Activated CD8-positive, alpha-beta T cell treated with anti-CD3 and anti-CD28 coated beads for 36 hours (primary cell): Measurements from ENCODE around the gene PRKCE. TPM values are rescaled to one million over a fixed set of nuclear protein-coding genes. Genes with fewer than 3 reads are reported as not detected.

Experiments
- ATAC-seq: fragments of 200-7000 bp; cut with Tn5 transposase; one replicate; pipeline ENCODE4 v1.10.0; 2021; ENCODE audit warnings: mild to moderate bottlenecking, moderate library complexity
- CTCF ChIA-PET: fragments of 350-600 bp; sonication (Branson Sonifier 250); formaldehyde crosslinking; loops from one replicate; lab custom pipeline; 2021; ENCODE audit warnings: antibody characterized with exemption; lab: Charles Lee
- POLR2A ChIA-PET: fragments of 350-600 bp; sonication (Branson Sonifier 250); formaldehyde crosslinking; loops from one replicate; lab custom pipeline; 2021; ENCODE audit warnings: antibody characterized with exemption; lab: Charles Lee
- DNase-seq: peaks from one replicate; pipeline ENCODE4 v3.0.0-alpha.2; 2020
- H3K27ac Mint-ChIP-seq: one replicate; pipeline ENCODE4 v1.8.0; 2021; ENCODE audit warnings: mild to moderate bottlenecking, mixed read lengths
- H3K27me3 Mint-ChIP-seq: one replicate; pipeline ENCODE4 v1.8.0; 2021; ENCODE audit warnings: mixed read lengths
- H3K36me3 Mint-ChIP-seq: one replicate; pipeline ENCODE4 v1.8.0; 2021; ENCODE audit warnings: low read depth, mixed read lengths
- H3K4me1 Mint-ChIP-seq: one replicate; pipeline ENCODE4 v1.8.0; 2021; ENCODE audit warnings: low read depth, mixed read lengths
- H3K4me3 Mint-ChIP-seq: one replicate; pipeline ENCODE4 v1.8.0; 2021; ENCODE audit warnings: mild to moderate bottlenecking, moderate library complexity, mixed read lengths
- H3K9me3 Mint-ChIP-seq: one replicate; pipeline ENCODE4 v1.8.0; 2021; ENCODE audit warnings: mixed read lengths
- CTCF ChIP-seq: fragments of 200-600 bp; IDR thresholded peaks from one replicate; pipeline ENCODE4 v1.8.0; 2022; ENCODE audit warnings: antibody characterized with exemption, mild to moderate bottlenecking
- intact Hi-C: fragments of 100-400 bp; cut with micrococcal nuclease; formaldehyde crosslinking; loops from one replicate; pipeline ENCODE4 v1.10.0; 2022
- total RNA-seq, 2 experiments: library from RNA; stranded (reverse); gene quantifications; one replicate each; pipeline ENCODE4 v1.2.3, GENCODE V29; 2021

Gene PRKCE
- total RNA-seq, 2 experiments from 2014 or later = 11.5 to 11.9 TPM

DNA sequence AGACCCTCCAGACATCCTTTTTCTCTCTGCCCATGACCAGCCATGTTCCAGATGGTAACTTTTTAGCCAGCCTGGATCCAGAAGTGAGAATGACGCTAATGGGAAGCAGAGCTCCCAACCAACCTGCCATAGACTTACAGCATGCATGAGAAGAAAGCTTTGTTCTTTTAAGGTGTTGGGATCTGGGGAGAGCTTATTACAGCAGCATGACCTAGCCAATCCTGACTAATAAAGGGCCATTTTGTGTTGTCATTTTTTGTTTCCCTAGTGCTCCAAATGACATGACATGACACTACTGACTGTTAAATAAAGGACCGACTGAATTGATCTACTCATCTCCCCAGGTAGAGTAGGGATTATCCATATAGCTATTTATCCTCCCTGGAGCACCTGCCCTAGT is 5.2 kb upstream of the PRKCE start:
- ChIA-PET POLR2A (no interaction called here), CTCF (interaction anchor here (3.1 to 3.9 kb wide), 2 partner anchors 133 to 290 kb away, joined by 15 to 51 read pairs; no protein-coding TSS in a partner anchor)
- intact Hi-C loops = no loop called here
- ATAC-seq = no peak
- H3K36me3 Mint-ChIP-seq = no peaks in the 10 kb centered on the region
- H3K4me3 Mint-ChIP-seq = no peak overlapping the region
- no peak overlapping the region for H3K27ac Mint-ChIP-seq
- no peak for TF ChIP-seq CTCF
- no peaks in the 10 kb centered on the region for H3K9me3 Mint-ChIP-seq
- H3K4me1 Mint-ChIP-seq = peaks cover 8% of the 10 kb centered on the region
- no peak for DNase-seq
- peaks cover 14% of the 10 kb centered on the region for H3K27me3 Mint-ChIP-seq

GRCh38 chr2:45647356-45647755 is 4.1 kb upstream of the PRKCE start:
- CTCF ChIA-PET = interaction anchor here (3.1 to 3.9 kb wide), 2 partner anchors 132 to 289 kb away, joined by 15 to 51 read pairs; no protein-coding TSS in a partner anchor
- Mint-ChIP-seq H3K4me3 (no peak overlapping the region), H3K27ac (no peak overlapping the region), H3K27me3 (peaks cover 9% of the 10 kb centered on the region), H3K36me3 (no peaks in the 10 kb centered on the region), H3K9me3 (no peaks in the 10 kb centered on the region), H3K4me1 (peaks cover 11% of the 10 kb centered on the region)
- no peak for DNase-seq
- no peak for ATAC-seq
- no peak for TF ChIP-seq CTCF
- intact Hi-C loops = no loop called here
- POLR2A ChIA-PET = no interaction called here

DNA sequence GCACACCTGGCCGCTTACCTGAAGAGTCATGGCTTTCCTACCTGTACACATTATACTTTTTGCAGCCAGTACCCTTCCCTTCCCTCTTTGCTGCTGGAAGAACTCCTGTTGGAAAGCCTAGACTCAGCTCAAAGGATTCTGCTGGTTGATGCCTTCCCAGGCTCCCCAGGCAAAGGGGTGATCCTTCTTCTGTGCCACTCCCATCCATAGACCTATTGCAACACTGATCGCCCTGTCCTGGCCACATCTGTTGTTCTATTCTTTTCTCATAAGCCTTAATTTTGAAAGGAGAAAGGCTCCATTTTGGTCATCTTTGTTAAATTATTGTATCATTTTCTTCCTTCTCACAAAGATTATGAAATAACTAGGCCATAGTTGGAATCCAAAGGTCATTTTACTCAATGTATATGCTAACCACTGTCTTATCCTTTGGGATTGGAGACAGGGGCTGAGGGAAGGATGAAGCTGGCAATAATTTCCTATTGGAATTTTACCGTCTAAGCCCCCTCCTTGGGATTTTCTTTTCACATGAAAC is 3.4 kb upstream of the PRKCE start:
- no peak for ATAC-seq
- CTCF ChIA-PET = interaction anchor here (3.1 kb wide), 1 partner anchor 288 kb away, joined by 15 read pairs; no protein-coding TSS in a partner anchor
- POLR2A ChIA-PET = no interaction called here

GRCh38 chr2:45648636-45649035 is 2.8 kb upstream of the PRKCE start:
- ATAC-seq (no peak), DNase-seq (no peak)
- Mint-ChIP-seq H3K36me3 (peaks cover 2% of the 10 kb centered on the region), H3K27me3 (peaks cover 7% of the 10 kb centered on the region), H3K4me3 (no peak overlapping the region), H3K4me1 (peaks cover 20% of the 10 kb centered on the region), H3K9me3 (no peaks in the 10 kb centered on the region), H3K27ac (no peak overlapping the region)
- CTCF ChIA-PET = interaction anchor here (1.3 kb wide), 1 partner anchor 132 kb away, joined by 4 read pairs; no protein-coding TSS in a partner anchor
- POLR2A ChIA-PET = no interaction called here
- intact Hi-C loops = no loop called here
- no peak for TF ChIP-seq CTCF

More for the DNA sequence above, 3.4 kb upstream of the PRKCE start:
- no peak for TF ChIP-seq CTCF
- Mint-ChIP-seq H3K9me3 (no peaks in the 10 kb centered on the region), H3K4me3 (no peak overlapping the region), H3K27ac (no peak overlapping the region), H3K36me3 (peaks cover 2% of the 10 kb centered on the region), H3K4me1 (peaks cover 18% of the 10 kb centered on the region), H3K27me3 (peaks cover 9% of the 10 kb centered on the region)
- no peak for DNase-seq
- intact Hi-C loops = no loop called here

- CTCF ChIA-PET = interaction anchor here (0.9 to 1.8 kb wide), 4 partner anchors 10 to 286 kb away, joined by 3 to 12 read pairs (median 4); no protein-coding TSS in a partner anchor
- intact Hi-C loops = no loop called here
- Mint-ChIP-seq H3K4me3 (peak overlapping the region; percentile 83), H3K4me1 (peaks cover 17% of the 10 kb centered on the region), H3K27me3 (peaks cover 5% of the 10 kb centered on the region), H3K9me3 (no peaks in the 10 kb centered on the region), H3K27ac (peak overlapping the region; percentile 30), H3K36me3 (peaks cover 2% of the 10 kb centered on the region)
- TF ChIP-seq CTCF = no peak
- POLR2A ChIA-PET = interaction anchor here (1.1 kb wide), 1 partner anchor 38 kb away, joined by 4 read pairs; the partner anchor contains the start of gene SRBD1
- no peak for ATAC-seq
- DNase-seq = no peak
Measured at GRCh38 chr2:45649462-45649857, 2.0 kb upstream of the PRKCE start.
